Measurements from ENCODE around the gene RHEX.

RHEX gene

GRCh38 chr1:206112600-206113301 is 59.8 kb downstream of the RHEX start:
- H3K4me3 ChIP-seq (ENCODE audit: low read depth in 1 of 2, low read length in 2 of 2), result no peak overlapping the region
- H3K36me3 ChIP-seq (ENCODE audit: control insufficient read depth in 1 of 2, insufficient read depth in 2 of 2, low read length in 2 of 2), result no peaks in the 10 kb centered on the region
- H3K27me3 ChIP-seq (ENCODE audit: low read depth, low read length), result peaks cover 3% of the 10 kb centered on the region
- peaks cover 0 to 4% of the 10 kb centered on the region in 2 donors for H3K4me1 ChIP-seq (ENCODE audit: control insufficient read depth in 1 of 2, insufficient read depth in 2 of 2, low read length in 2 of 2)
- no peak overlapping the region for H3K27ac ChIP-seq (ENCODE audit: low read length)
- H3K9me3 ChIP-seq (ENCODE audit: control insufficient read depth in 1 of 2, low read length in 2 of 2), result no peaks in the 10 kb centered on the region

- H3K27ac ChIP-seq (ENCODE audit: low read length), result no peak overlapping the region
- no peaks in the 10 kb centered on the region for H3K9me3 ChIP-seq (ENCODE audit: control insufficient read depth in 1 of 2, low read length in 2 of 2)
Observed at GRCh38 chr1:206114692-206115640, 62.0 kb downstream of the RHEX start.

GRCh38 chr1:206115791-206116190 is 62.8 kb downstream of the RHEX start:
- Histone ChIP-seq H3K4me1 (ENCODE audit: control insufficient read depth in 1 of 2, insufficient read depth in 2 of 2, low read length in 2 of 2) (peaks cover 0 to 8% of the 10 kb centered on the region in 2 donors), H3K9me3 (ENCODE audit: control insufficient read depth in 1 of 2, low read length in 2 of 2) (peaks cover 0 to 4% of the 10 kb centered on the region in 2 donors), H3K4me3 (ENCODE audit: low read depth in 1 of 2, low read length in 2 of 2) (no peak overlapping the region), H3K36me3 (ENCODE audit: control insufficient read depth in 1 of 2, insufficient read depth in 2 of 2, low read length in 2 of 2) (no peaks in the 10 kb centered on the region), H3K27ac (ENCODE audit: low read length) (no peak overlapping the region), H3K27me3 (ENCODE audit: low read depth, low read length) (peaks cover 8% of the 10 kb centered on the region)

More at GRCh38 chr1:206114692-206115640, 62.0 kb downstream of the RHEX start:
- Histone ChIP-seq H3K27me3 (ENCODE audit: low read depth, low read length) (peaks cover 8% of the 10 kb centered on the region), H3K4me3 (ENCODE audit: low read depth in 1 of 2, low read length in 2 of 2) (no peak overlapping the region), H3K36me3 (ENCODE audit: control insufficient read depth in 1 of 2, insufficient read depth in 2 of 2, low read length in 2 of 2) (no peaks in the 10 kb centered on the region), H3K4me1 (ENCODE audit: control insufficient read depth in 1 of 2, insufficient read depth in 2 of 2, low read length in 2 of 2) (peaks cover 0 to 8% of the 10 kb centered on the region in 2 donors)

- Histone ChIP-seq H3K27ac (ENCODE audit: low read length) (no peak overlapping the region), H3K4me1 (ENCODE audit: control insufficient read depth in 1 of 2, insufficient read depth in 2 of 2, low read length in 2 of 2) (peaks cover 0 to 8% of the 10 kb centered on the region in 2 donors), H3K4me3 (ENCODE audit: low read depth in 1 of 2, low read length in 2 of 2) (peak overlapping the region in 1 of 2 donors; percentile 65), H3K36me3 (ENCODE audit: control insufficient read depth in 1 of 2, insufficient read depth in 2 of 2, low read length in 2 of 2) (no peaks in the 10 kb centered on the region), H3K9me3 (ENCODE audit: control insufficient read depth in 1 of 2, low read length in 2 of 2) (peaks cover 0 to 4% of the 10 kb centered on the region in 2 donors), H3K27me3 (ENCODE audit: low read depth, low read length) (peaks cover 8% of the 10 kb centered on the region)
Observed at GRCh38 chr1:206116191-206116872, 63.4 kb downstream of the RHEX start.

GRCh38 chr1:206116873-206117150 is 63.8 kb downstream of the RHEX start:
- H3K36me3 ChIP-seq (ENCODE audit: control insufficient read depth in 1 of 2, insufficient read depth in 2 of 2, low read length in 2 of 2), result no peaks in the 10 kb centered on the region
- peaks cover 8% of the 10 kb centered on the region for H3K27me3 ChIP-seq (ENCODE audit: low read depth, low read length)
- H3K9me3 ChIP-seq (ENCODE audit: control insufficient read depth in 1 of 2, low read length in 2 of 2), result peaks cover 0 to 4% of the 10 kb centered on the region in 2 donors
- H3K27ac ChIP-seq (ENCODE audit: low read length), result no peak overlapping the region
- H3K4me3 ChIP-seq (ENCODE audit: low read depth in 1 of 2, low read length in 2 of 2), result peak overlapping the region; percentile 30 to 65
- peaks cover 0 to 8% of the 10 kb centered on the region in 2 donors for H3K4me1 ChIP-seq (ENCODE audit: control insufficient read depth in 1 of 2, insufficient read depth in 2 of 2, low read length in 2 of 2)

- peak within 1 kb of the TSS; percentile 30 to 65 for H3K4me3 ChIP-seq (ENCODE audit: low read depth in 1 of 2, low read length in 2 of 2)
- no peak within 1 kb of the TSS for H3K27ac ChIP-seq (ENCODE audit: low read length)
- H3K27me3 ChIP-seq (ENCODE audit: low read depth, low read length), result peaks cover 8% of the 10 kb centered on the region
- H3K36me3 ChIP-seq (ENCODE audit: control insufficient read depth in 1 of 2, insufficient read depth in 2 of 2, low read length in 2 of 2), result no peaks in the 10 kb centered on the region
- H3K9me3 ChIP-seq (ENCODE audit: control insufficient read depth in 1 of 2, low read length in 2 of 2), result peaks cover 0 to 4% of the 10 kb centered on the region in 2 donors
- peaks cover 0 to 8% of the 10 kb centered on the region in 2 donors for H3K4me1 ChIP-seq (ENCODE audit: control insufficient read depth in 1 of 2, insufficient read depth in 2 of 2, low read length in 2 of 2)
Observed at GRCh38 chr1:206117151-206117948, 64.4 kb downstream of the RHEX start, which contains the start of gene AVPR1B. Gene AVPR1B (minus strand): TSS chr1:206117388. CDS start chr1:206116890, 498 bp downstream.

GRCh38 chr1:206120406-206120805 is 67.4 kb downstream of the RHEX start:
- H3K9me3 ChIP-seq (ENCODE audit: control insufficient read depth in 1 of 2, low read length in 2 of 2), result peaks cover 0 to 4% of the 10 kb centered on the region in 2 donors
- no peak overlapping the region for H3K4me3 ChIP-seq (ENCODE audit: low read depth in 1 of 2, low read length in 2 of 2)
- peaks cover 0 to 8% of the 10 kb centered on the region in 2 donors for H3K4me1 ChIP-seq (ENCODE audit: control insufficient read depth in 1 of 2, insufficient read depth in 2 of 2, low read length in 2 of 2)
- H3K27me3 ChIP-seq (ENCODE audit: low read depth, low read length), result peaks cover 8% of the 10 kb centered on the region
- H3K36me3 ChIP-seq (ENCODE audit: control insufficient read depth in 1 of 2, insufficient read depth in 2 of 2, low read length in 2 of 2), result no peaks in the 10 kb centered on the region
- no peak overlapping the region for H3K27ac ChIP-seq (ENCODE audit: low read length)

GRCh38 chr1:206121269-206121668 is 68.3 kb downstream of the RHEX start:
- Histone ChIP-seq H3K4me3 (ENCODE audit: low read depth in 1 of 2, low read length in 2 of 2) (peak overlapping the region in 1 of 2 donors; percentile 8), H3K9me3 (ENCODE audit: control insufficient read depth in 1 of 2, low read length in 2 of 2) (peaks cover 0 to 4% of the 10 kb centered on the region in 2 donors), H3K27ac (ENCODE audit: low read length) (no peak overlapping the region), H3K4me1 (ENCODE audit: control insufficient read depth in 1 of 2, insufficient read depth in 2 of 2, low read length in 2 of 2) (peaks cover 0 to 8% of the 10 kb centered on the region in 2 donors), H3K36me3 (ENCODE audit: control insufficient read depth in 1 of 2, insufficient read depth in 2 of 2, low read length in 2 of 2) (no peaks in the 10 kb centered on the region), H3K27me3 (ENCODE audit: low read depth, low read length) (peaks cover 8% of the 10 kb centered on the region)

- peaks cover 0 to 5% of the 10 kb centered on the region in 2 donors for H3K4me1 ChIP-seq (ENCODE audit: control insufficient read depth in 1 of 2, insufficient read depth in 2 of 2, low read length in 2 of 2)
- H3K36me3 ChIP-seq (ENCODE audit: control insufficient read depth in 1 of 2, insufficient read depth in 2 of 2, low read length in 2 of 2), result no peaks in the 10 kb centered on the region
- no peak overlapping the region for H3K27ac ChIP-seq (ENCODE audit: low read length)
- peaks cover 6% of the 10 kb centered on the region for H3K27me3 ChIP-seq (ENCODE audit: low read depth, low read length)
- no peak overlapping the region for H3K4me3 ChIP-seq (ENCODE audit: low read depth in 1 of 2, low read length in 2 of 2)
- H3K9me3 ChIP-seq (ENCODE audit: control insufficient read depth in 1 of 2, low read length in 2 of 2), result peaks cover 0 to 4% of the 10 kb centered on the region in 2 donors
Observed at GRCh38 chr1:206122686-206123085, 69.7 kb downstream of the RHEX start.

GRCh38 chr1:206125346-206125745 is 72.4 kb downstream of the RHEX start:
- H3K9me3 ChIP-seq (ENCODE audit: control insufficient read depth in 1 of 2, low read length in 2 of 2), result peaks cover 0 to 4% of the 10 kb centered on the region in 2 donors
- no peak overlapping the region for H3K4me3 ChIP-seq (ENCODE audit: low read depth in 1 of 2, low read length in 2 of 2)
- H3K27me3 ChIP-seq (ENCODE audit: low read depth, low read length), result no peaks in the 10 kb centered on the region
- no peak overlapping the region for H3K27ac ChIP-seq (ENCODE audit: low read length)
- H3K36me3 ChIP-seq (ENCODE audit: control insufficient read depth in 1 of 2, insufficient read depth in 2 of 2, low read length in 2 of 2), result no peaks in the 10 kb centered on the region
- no peaks in the 10 kb centered on the region for H3K4me1 ChIP-seq (ENCODE audit: control insufficient read depth in 1 of 2, insufficient read depth in 2 of 2, low read length in 2 of 2)

Measured in muscle layer of duodenum (tissue), 2 donors.